ENCODE results near the gene TPSB2.
"Not testable (repeated sequence)": the region's sequence is repeated elsewhere in the genome, so short reads cannot be mapped to it uniquely, and the experiment has no call there.

The TPSB2 gene

GRCh38 chr16:1239575-1239974 lies 9.6 kb upstream of the TPSB2 start:
- not testable (repeated sequence) for DNase-seq

GRCh38 chr16:1238909-1239308 lies 8.9 kb upstream of the TPSB2 start:
- DNase-seq, result not testable (repeated sequence)

GRCh38 chr16:1237990-1238389 lies 8.0 kb upstream of the TPSB2 start:
- DNase-seq, result no peak

- not testable (repeated sequence) for DNase-seq
These were observed 6.7 kb upstream of the TPSB2 start for GRCh38 chr16:1236659-1237058.

- not testable (repeated sequence) for DNase-seq
These were observed 2.2 kb upstream of the TPSB2 start for GRCh38 chr16:1232049-1232748.

GRCh38 chr16:1231301-1231700 lies 1.3 kb upstream of the TPSB2 start:
- not testable (repeated sequence) for DNase-seq

GRCh38 chr16:1230471-1231212 lies 658 bp upstream of the TPSB2 start:
- not testable (repeated sequence) for DNase-seq

GRCh38 chr16:1229476-1229875 lies 508 bp downstream of the TPSB2 start:
- DNase-seq, result not testable (repeated sequence)

GRCh38 chr16:1228227-1228626 lies 1.8 kb downstream of the TPSB2 start:
- not testable (repeated sequence) for DNase-seq

GRCh38 chr16:1226692-1227091 lies 3.3 kb downstream of the TPSB2 start:
- DNase-seq, result not testable (repeated sequence)

- DNase-seq, result not testable (repeated sequence)
These were observed 4.2 kb downstream of the TPSB2 start for GRCh38 chr16:1225728-1226311.

- no peak for DNase-seq
These were observed 4.9 kb downstream of the TPSB2 start, which contains the start of gene TPSG1 for GRCh38 chr16:1225051-1225451. Gene TPSG1 (minus strand): TSS chr16:1225268. CDS start chr16:1225252, 16 bp downstream.

GRCh38 chr16:1224558-1224957 lies 5.4 kb downstream of the TPSB2 start:
- DNase-seq, result no peak

GRCh38 chr16:1223355-1224214 lies 6.4 kb downstream of the TPSB2 start:
- no peak for DNase-seq

GRCh38 chr16:1222553-1223354 lies 7.2 kb downstream of the TPSB2 start:
- no peak for DNase-seq

- no peak for DNase-seq
These were observed 8.1 kb downstream of the TPSB2 start for GRCh38 chr16:1221628-1222552.

GRCh38 chr16:1220841-1221627 lies 8.9 kb downstream of the TPSB2 start:
- no peak for DNase-seq

- DNase-seq, result no peak
These were observed 9.8 kb downstream of the TPSB2 start for GRCh38 chr16:1220098-1220728.

GRCh38 chr16:1218930-1219611 lies 10.9 kb downstream of the TPSB2 start:
- DNase-seq, result no peak

Data from NCI-H345 (cell line).